K562 (cell line): Measurements from ENCODE around the gene TGFBR2. TPM values are rescaled to one million over a fixed set of nuclear protein-coding genes. Genes with fewer than 3 reads are reported as not detected.

Experiments
- ATF4 ChIP-seq: fragments of 450-650 bp; formaldehyde crosslinking; IDR thresholded peaks from 2 replicates; pipeline ENCODE4 v1.4.0; 2022; ENCODE audit warnings: mild to moderate bottlenecking, moderate library complexity
- ELF2 ChIP-seq: fragments of 250-450 bp; sonication (Bioruptor Pico); IDR thresholded peaks from 2 replicates; pipeline ENCODE4 v1.5.0; 2021; ENCODE audit warnings: mild to moderate bottlenecking
- SAFB ChIP-seq: fragments of 200-400 bp; formaldehyde crosslinking; IDR thresholded peaks from 2 replicates; pipeline ENCODE4 v1.6.1; 2017; ENCODE audit warnings: low read depth, low read length, borderline replicate concordance
- TCFL5 ChIP-seq: fragments of 250-450 bp; sonication (Bioruptor Pico); conservative IDR thresholded peaks from 2 replicates; pipeline ENCODE4 v1.6.1; 2021; ENCODE audit warnings: mild to moderate bottlenecking, moderate library complexity, matching md5 sums
- TFE3 ChIP-seq: fragments of 450-650 bp; formaldehyde crosslinking; IDR thresholded peaks from 2 replicates; pipeline ENCODE4 v1.4.0; 2020; ENCODE audit warnings: mild to moderate bottlenecking, mixed read lengths
- ZBTB40 ChIP-seq, 2 experiments: fragments of 450-650 bp in 1 of 2; sonication (generic) in 1 of 2; formaldehyde crosslinking in 1 of 2; IDR thresholded peaks; 2 replicates each; pipeline versions ENCODE4 v1.7.1 to v1.9.0; 2016 to 2022; ENCODE audit warnings: inconsistent platforms in 1 of 2, mild to moderate bottlenecking in 1 of 2, missing genetic modification reagents in 1 of 2
- ZNF12 ChIP-seq: sonication (generic); formaldehyde crosslinking; IDR thresholded peaks from 2 replicates; pipeline ENCODE4 v1.4.0; 2020; ENCODE audit warnings: mild to moderate bottlenecking, missing genetic modification reagents
- ZNF311 ChIP-seq: fragments of 250-450 bp; sonication (Bioruptor Pico); IDR thresholded peaks from 2 replicates; pipeline ENCODE4 v1.4.0; 2020; ENCODE audit warnings: mild to moderate bottlenecking, moderate library complexity
- ZNF444 ChIP-seq: fragments of 250-450 bp; sonication (Bioruptor Pico); IDR thresholded peaks from 2 replicates; pipeline ENCODE4 v1.4.0; 2020; ENCODE audit warnings: mild to moderate bottlenecking, moderate library complexity
- ZNF639 ChIP-seq, 2 experiments: fragments of 200-800 bp in 1 of 2; sonication (Bioruptor generic) in 1 of 2; sonication (generic) in 1 of 2; formaldehyde crosslinking in 1 of 2; IDR thresholded peaks in 1 of 2; conservative IDR thresholded peaks in 1 of 2; 2 replicates each; pipeline versions ENCODE4 v1.5.0 to v1.6.1; 2016 to 2020; ENCODE audit warnings: missing compliant biosample characterization in 1 of 2, missing genetic modification characterization in 1 of 2, missing genetic modification reagents in 1 of 2
- ZNF764 ChIP-seq: fragments of 250-450 bp; sonication (Bioruptor Pico); IDR thresholded peaks from 2 replicates; pipeline ENCODE4 v1.4.0; 2020; ENCODE audit warnings: low read depth, mild to moderate bottlenecking, moderate library complexity
- ZSCAN29 ChIP-seq: fragments of 450-650 bp; IDR thresholded peaks from 2 replicates; pipeline ENCODE4 v1.6.1; 2017
- polyA plus RNA-seq, 8 experiments: library from polyadenylated mRNA; depleted of rRNA in 4 of 8; stranded (reverse) in 5 of 8; unstranded in 3 of 8; fragments of >200 nt; fragmentation: Nextera tagmentation in 2 of 8; fragmentation: Illumina TruSeq in 1 of 8; extraction: Ambion mirVana in 2 of 8; extraction: Trizol in 1 of 8; gene quantifications; 2 replicates each; pipeline versions ENCODE4 v1.2.1 to v1.2.3, GENCODE V29; 2011 to 2014; ENCODE audit warnings: inconsistent platforms in 1 of 8, missing spikeins in 1 of 8
- total RNA-seq, 7 experiments: library from RNA; depleted of rRNA in 6 of 7; stranded (reverse); fragments of >200 nt in 6 of 7; fragmentation: Illumina TruSeq in 2 of 7; extraction: Trizol in 2 of 7; gene quantifications; 2 replicates each; pipeline versions ENCODE4 v1.2.1 to v1.2.3, GENCODE V29; 2011 to 2021; ENCODE audit warnings: low replicate concordance in 1 of 7

Gene TGFBR2
- total and polyA plus RNA-seq, 9 of the 15 experiments (the other 6 are each of a cell fraction or from before 2014, with no cell fraction given): 0.11 to 0.84 (median 0.24) TPM

GRCh38 chr3:30673425-30674341 lies 67.3 kb downstream of the TGFBR2 start (continued):
- TF ChIP-seq ZNF639 (CRISPR knock-in tag; conservative IDR thresholded peaks at IDR 0.05 in 1 of 2, IDR thresholded peaks at IDR 0.05 in 1 of 2) (0 out of 4 replicates have a peak, but pooled peaks of 1 of the 2 experiments have one; percentile 32), ZNF444 (CRISPR knock-in tag) (no peak), SAFB (no peak), TCFL5 (CRISPR knock-in tag) (no peak), TFE3 (CRISPR knock-in tag) (0 out of 2 replicates have a peak, but pooled peaks have one; percentile 11), ZNF12 (CRISPR knock-in tag) (no peak), ZNF764 (no peak), ZSCAN29 (no peak), ZNF311 (peak; percentile 71), ZBTB40 (IDR thresholded peaks at IDR 0.05) (no peak), ZBTB40 (CRISPR knock-in tag; IDR thresholded peaks at IDR 0.05) (no peak), ATF4 (CRISPR knock-in tag) (peak; percentile 74; the same call in 1 of the 2 replicates), ELF2 (CRISPR knock-in tag) (no peak)
